B cell (primary cell): ENCODE results near the gene GRIK2. TPM values are rescaled to one million over a fixed set of nuclear protein-coding genes. Genes with fewer than 3 reads are reported as not detected.

ENCODE experiments used
- ATAC-seq: fragments of 200-7000 bp; cut with Tn5 transposase; one replicate; pipeline ENCODE4 v1.10.0; 2021; ENCODE audit warnings: low read depth, mild to moderate bottlenecking, moderate number of reproducible peaks, moderate library complexity
- CTCF ChIA-PET: fragments of 350-600 bp; sonication (Branson Sonifier 250); formaldehyde crosslinking; loops from one replicate; lab custom pipeline; 2021; ENCODE audit warnings: antibody characterized with exemption, inconsistent platforms; lab: Charles Lee
- POLR2A ChIA-PET: fragments of 350-600 bp; sonication (Branson Sonifier 250); formaldehyde crosslinking; loops from one replicate; lab custom pipeline; 2021; ENCODE audit warnings: antibody characterized with exemption; lab: Charles Lee
- DNase-seq: peaks from one replicate; pipeline ENCODE4 v3.0.0; 2013
- H2AFZ ChIP-seq: 2 replicates; pipeline ENCODE4 v1.6.1; 2012; ENCODE audit warnings: mild to moderate bottlenecking, low read depth, low read length; ENCODE audit not compliant: insufficient read depth, poor library complexity, severe bottlenecking
- H3K27ac ChIP-seq, 2 donors: 1 replicate in 1 of 2; 2 replicates in 1 of 2; pipeline ENCODE4 v1.5.1; 2012 to 2013; ENCODE audit warnings: low read length in 2 of 2, mild to moderate bottlenecking in 2 of 2, moderate library complexity in 1 of 2
- H3K27me3 ChIP-seq, 4 experiments: fragments of 200-600 bp in 1 of 4; sonication (generic) in 1 of 4; replicated peaks in 1 of 4; 1 replicate in 2 of 4; 2 replicates in 2 of 4; pipeline versions ENCODE4 v1.6.1 to v1.7.0; 2013 to 2016; ENCODE audit warnings: low read length in 3 of 4, mild to moderate bottlenecking in 2 of 4, mixed read lengths in 1 of 4, moderate library complexity in 1 of 4; ENCODE audit not compliant: insufficient read depth in 4 of 4, control insufficient read depth in 3 of 4; ENCODE audit errors: control extremely low read depth in 1 of 4
- H3K36me3 ChIP-seq, 2 experiments: replicated peaks in 1 of 2; 1 replicate in 1 of 2; 2 replicates in 1 of 2; pipeline versions ENCODE4 v1.6.1 to v1.7.1; 2013; ENCODE audit warnings: low read length in 1 of 2; ENCODE audit not compliant: insufficient read depth in 2 of 2, control insufficient read depth in 1 of 2; ENCODE audit errors: control extremely low read depth in 1 of 2, extremely low read depth in 1 of 2
- H3K4me1 ChIP-seq, 2 donors: fragments of 200-600 bp in 1 of 2; sonication (generic) in 1 of 2; 1 replicate in 1 of 2; 2 replicates in 1 of 2; pipeline versions ENCODE4 v1.5.1 to v1.6.1; 2013 to 2017; ENCODE audit warnings: low read length in 2 of 2; ENCODE audit not compliant: control insufficient read depth in 2 of 2, insufficient read depth in 2 of 2
- H3K4me2 ChIP-seq: replicated peaks from 2 replicates; pipeline ENCODE3; 2012; ENCODE audit warnings: mild to moderate bottlenecking, low read depth, low read length; ENCODE audit not compliant: poor library complexity, severe bottlenecking
- H3K4me3 ChIP-seq, 5 experiments: fragments of 200-600 bp in 1 of 5; sonication (generic) in 1 of 5; 1 replicate in 3 of 5; 2 replicates in 2 of 5; pipeline versions ENCODE4 v1.5.1 to v1.7.0; 2011 to 2016; ENCODE audit warnings: low read length in 4 of 5, mild to moderate bottlenecking in 4 of 5, low read depth in 2 of 5, control low read depth in 1 of 5, moderate library complexity in 1 of 5; ENCODE audit not compliant: insufficient read depth in 1 of 5; ENCODE audit errors: control extremely low read depth in 1 of 5, extremely low read depth in 1 of 5
- H3K79me2 ChIP-seq: fragments of 200-600 bp; sonication (generic); one replicate; pipeline ENCODE4 v1.6.0; 2016; ENCODE audit warnings: low read length; ENCODE audit not compliant: control insufficient read depth, insufficient read depth
- H3K9ac ChIP-seq: fragments of 200-600 bp; sonication (generic); 2 replicates; pipeline ENCODE4 v1.6.1; 2017; ENCODE audit warnings: mild to moderate bottlenecking, low read length, moderate library complexity
- H3K9me3 ChIP-seq, 3 donors: one replicate each; pipeline versions ENCODE4 v1.6.1 to v1.7.1; 2013; ENCODE audit warnings: low read length in 2 of 3; ENCODE audit not compliant: control insufficient read depth in 2 of 3, insufficient read depth in 1 of 3; ENCODE audit errors: control extremely low read depth in 1 of 3
- H4K20me1 ChIP-seq: 2 replicates; pipeline ENCODE4 v1.6.0; 2012; ENCODE audit warnings: mild to moderate bottlenecking, low read length; ENCODE audit not compliant: insufficient read depth, control insufficient read depth, poor library complexity, severe bottlenecking
- H3K27ac Mint-ChIP-seq: one replicate; pipeline ENCODE4 v1.8.0; 2021; ENCODE audit warnings: mixed read lengths
- H3K27me3 Mint-ChIP-seq: one replicate; pipeline ENCODE4 v1.8.0; 2021; ENCODE audit warnings: mixed read lengths
- H3K4me1 Mint-ChIP-seq: one replicate; pipeline ENCODE4 v1.8.0; 2021; ENCODE audit warnings: mixed read lengths
- H3K4me3 Mint-ChIP-seq: one replicate; pipeline ENCODE4 v1.8.0; 2021; ENCODE audit warnings: mixed read lengths
- H3K9me3 Mint-ChIP-seq: one replicate; pipeline ENCODE4 v1.8.0; 2022; ENCODE audit warnings: mixed read lengths; ENCODE audit not compliant: insufficient read depth
- CTCF ChIP-seq: fragments of 200-600 bp; IDR thresholded peaks from one replicate; pipeline ENCODE4 v1.8.0; 2022; ENCODE audit warnings: antibody characterized with exemption, mild to moderate bottlenecking
- EZH2 ChIP-seq: IDR thresholded peaks from 2 replicates; pipeline ENCODE4 v1.6.1; 2012; ENCODE audit warnings: borderline replicate concordance, low read depth, mild to moderate bottlenecking, moderate library complexity, low read length; ENCODE audit not compliant: insufficient read depth, poor library complexity, severe bottlenecking
- WGBS: methylation state at CpG from one replicate; pipeline ENCODE4 v1.1.5; 2013; ENCODE audit warnings: missing lambda C conversion rate; ENCODE audit not compliant: insufficient coverage; 5-methylcytosine and 5-hydroxymethylcytosine counted together
- intact Hi-C: fragments of 100-400 bp; cut with micrococcal nuclease; formaldehyde crosslinking; loops from one replicate; pipeline ENCODE4 v1.10.0; 2022
- polyA plus RNA-seq: library from polyadenylated mRNA; depleted of rRNA; stranded (reverse); fragments of >200 nt; gene quantifications from 2 replicates; pipeline ENCODE4 v1.2.3, GENCODE V29; 2012
- total RNA-seq, 2 donors: library from RNA; stranded (reverse); fragments of 120-200 nt in 1 of 2; gene quantifications; 1 replicate in 1 of 2; 2 replicates in 1 of 2; pipeline versions ENCODE4 v1.2.3 to v1.2.4, GENCODE V29; 2013 to 2022

GRIK2 gene
- total and polyA plus RNA-seq, 2 donors (not counting 1 experiment from before 2014, with no cell fraction given), result not detected

GRCh38 chr6:102026649-102027048 lies 633.1 kb downstream of the GRIK2 start:
- Histone ChIP-seq H3K9ac (no peak overlapping the region), H3K27ac (no peak overlapping the region), H3K4me3 (no peak overlapping the region), H3K4me1 (no peaks in the 10 kb centered on the region), H3K9me3 (no peaks in the 10 kb centered on the region), H3K27me3 (no peaks in the 10 kb centered on the region), H2AFZ (no peak overlapping the region), H3K79me2 (no peaks in the 10 kb centered on the region), H3K4me2 (no peak overlapping the region), H3K36me3 (no peaks in the 10 kb centered on the region), H4K20me1 (no peaks in the 10 kb centered on the region)
- no peak overlapping the region for H3K27ac Mint-ChIP-seq
- peaks cover 2% of the 10 kb centered on the region for H3K9me3 Mint-ChIP-seq
- CTCF ChIA-PET, result no interaction called here
- POLR2A ChIA-PET, result no interaction called here
- ATAC-seq (no peak), DNase-seq (no peak)
- TF ChIP-seq EZH2 (no peak), CTCF (no peak)
- H3K27me3 Mint-ChIP-seq, result no peaks in the 10 kb centered on the region
- no peaks in the 10 kb centered on the region for H3K4me1 Mint-ChIP-seq
- intact Hi-C loops, result no loop called here
- no peak overlapping the region for H3K4me3 Mint-ChIP-seq

DNA sequence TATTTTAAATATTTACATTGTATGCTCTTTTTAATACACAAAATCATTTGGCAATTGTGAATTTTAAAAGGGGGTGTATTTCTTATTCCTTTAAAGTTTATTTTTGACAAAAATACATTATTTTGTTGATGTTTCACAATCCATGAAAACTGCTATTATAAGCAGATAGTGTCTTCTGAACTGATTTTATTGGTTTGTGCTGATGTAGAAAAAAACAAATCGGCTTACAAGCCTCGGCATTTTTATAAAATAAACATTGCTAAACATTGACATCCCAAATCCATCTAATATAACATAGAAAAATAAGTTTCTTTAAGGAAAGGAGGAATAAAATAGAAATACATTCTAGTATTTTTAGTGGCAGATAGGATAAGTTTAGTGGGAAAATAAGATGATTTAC lies 634.7 kb downstream of the GRIK2 start:
- Histone ChIP-seq H3K9me3 (no peaks in the 10 kb centered on the region), H3K4me2 (no peak overlapping the region), H2AFZ (no peak overlapping the region), H3K79me2 (no peaks in the 10 kb centered on the region), H3K4me1 (no peaks in the 10 kb centered on the region), H4K20me1 (no peaks in the 10 kb centered on the region), H3K4me3 (no peak overlapping the region), H3K27ac (no peak overlapping the region), H3K27me3 (no peaks in the 10 kb centered on the region), H3K36me3 (no peaks in the 10 kb centered on the region), H3K9ac (no peak overlapping the region)
- ATAC-seq (no peak), DNase-seq (no peak)
- no peaks in the 10 kb centered on the region for H3K4me1 Mint-ChIP-seq
- H3K4me3 Mint-ChIP-seq, result no peak overlapping the region
- no peak overlapping the region for H3K27ac Mint-ChIP-seq
- intact Hi-C loops, result no loop called here
- H3K27me3 Mint-ChIP-seq, result no peaks in the 10 kb centered on the region
- no CpG with 5 or more reads among the region's 2 CpGs for WGBS
- ChIA-PET POLR2A (no interaction called here), CTCF (no interaction called here)
- peaks cover 2% of the 10 kb centered on the region for H3K9me3 Mint-ChIP-seq
- no peak for TF ChIP-seq EZH2
- TF ChIP-seq CTCF, result no peak
